ENCODE data around the gene SYF2. TPM values are rescaled to one million over a fixed set of nuclear protein-coding genes. Genes with fewer than 3 reads are reported as not detected.

The SYF2 gene
- total and polyA plus RNA-seq, 7 experiments from 2014 or later, result 44.4 to 83.3 (median 71.6) TPM

GRCh38 chr1:25216123-25216522 lies 16.2 kb downstream of the SYF2 start:
- no peaks in the 10 kb centered on the region for H3K9me3 Mint-ChIP-seq
- peak overlapping the region in 2 of 9 donors; percentile 1 to 30 for H3K27ac Mint-ChIP-seq
- intact Hi-C loops (cut with micrococcal nuclease), result no loop called here
- H3K4me3 Mint-ChIP-seq, result no peak overlapping the region
- Histone ChIP-seq H3K4me1 (ENCODE audit: control insufficient read depth in 2 of 2, insufficient read depth in 2 of 2, low read length in 2 of 2) (no peaks in the 10 kb centered on the region), H3K27ac (ENCODE audit: low read depth, low read length) (no peak overlapping the region), H3K9me3 (ENCODE audit: control insufficient read depth in 2 of 3, low read length in 3 of 3) (no peaks in the 10 kb centered on the region), H3K36me3 (ENCODE audit: control insufficient read depth in 2 of 3, insufficient read depth in 3 of 3, low read length in 3 of 3) (peaks cover 0 to 15% (median 6%) of the 10 kb centered on the region in 3 experiments), H3K27me3 (ENCODE audit: control insufficient read depth in 2 of 2, insufficient read depth in 2 of 2, low read length in 2 of 2) (no peaks in the 10 kb centered on the region), H3K4me3 (ENCODE audit: low read length) (no peak overlapping the region)
- ChIA-PET CTCF (no interaction called here), POLR2A (interaction anchor here (0.5 kb wide), 1 partner anchor 1444 kb away, joined by 3 read pairs; no protein-coding TSS in a partner anchor)
- H3K4me1 Mint-ChIP-seq, result peaks cover 0 to 11% (median 6%) of the 10 kb centered on the region in 7 donors
- H3K36me3 Mint-ChIP-seq, result peaks cover 0 to 11% (median 2%) of the 10 kb centered on the region in 5 donors
- DNase-seq, result no peak
- H3K27me3 Mint-ChIP-seq, result peaks cover 0 to 7% (median 2%) of the 10 kb centered on the region in 5 donors
- ATAC-seq, result no peak

DNA sequence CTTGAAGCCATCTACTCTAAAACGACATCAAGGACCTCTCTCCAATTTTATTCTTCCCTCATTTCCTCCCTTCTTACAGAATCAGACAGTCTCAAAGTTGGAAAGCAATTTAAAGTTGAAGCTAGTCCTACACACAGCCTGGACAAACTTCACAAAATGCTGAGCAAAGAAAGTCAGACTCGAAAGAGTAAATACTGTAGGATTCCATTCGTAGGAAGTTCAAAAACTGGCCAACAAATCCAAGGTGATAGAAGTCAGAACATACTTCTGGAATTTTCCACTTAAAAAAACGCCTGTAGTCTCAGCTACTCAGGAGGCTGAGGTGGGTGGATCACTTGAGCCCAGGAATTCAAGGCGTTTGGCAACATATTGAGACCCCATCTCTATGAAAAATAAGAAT lies 19.6 kb downstream of the SYF2 start:
- DNase-seq (no peak), ATAC-seq (no peak)
- Histone ChIP-seq H3K4me1 (ENCODE audit: control insufficient read depth in 2 of 2, insufficient read depth in 2 of 2, low read length in 2 of 2) (no peaks in the 10 kb centered on the region), H3K27ac (ENCODE audit: low read depth, low read length) (no peak overlapping the region), H3K36me3 (ENCODE audit: control insufficient read depth in 2 of 3, insufficient read depth in 3 of 3, low read length in 3 of 3) (no peaks in the 10 kb centered on the region), H3K4me3 (ENCODE audit: low read length) (no peak overlapping the region), H3K9me3 (ENCODE audit: control insufficient read depth in 2 of 3, low read length in 3 of 3) (no peaks in the 10 kb centered on the region), H3K27me3 (ENCODE audit: control insufficient read depth in 2 of 2, insufficient read depth in 2 of 2, low read length in 2 of 2) (no peaks in the 10 kb centered on the region)
- Mint-ChIP-seq H3K27me3 (peaks cover 0 to 21% (median 7%) of the 10 kb centered on the region in 5 donors), H3K4me3 (no peak overlapping the region), H3K4me1 (peaks cover 0 to 7% (median 6%) of the 10 kb centered on the region in 7 donors), H3K9me3 (no peaks in the 10 kb centered on the region), H3K27ac (no peak overlapping the region), H3K36me3 (peaks cover 0 to 3% (median 0%) of the 10 kb centered on the region in 5 donors)
- POLR2A ChIA-PET, result no interaction called here
- CTCF ChIA-PET, result no interaction called here
- intact Hi-C loops (cut with micrococcal nuclease), result no loop called here

DNA sequence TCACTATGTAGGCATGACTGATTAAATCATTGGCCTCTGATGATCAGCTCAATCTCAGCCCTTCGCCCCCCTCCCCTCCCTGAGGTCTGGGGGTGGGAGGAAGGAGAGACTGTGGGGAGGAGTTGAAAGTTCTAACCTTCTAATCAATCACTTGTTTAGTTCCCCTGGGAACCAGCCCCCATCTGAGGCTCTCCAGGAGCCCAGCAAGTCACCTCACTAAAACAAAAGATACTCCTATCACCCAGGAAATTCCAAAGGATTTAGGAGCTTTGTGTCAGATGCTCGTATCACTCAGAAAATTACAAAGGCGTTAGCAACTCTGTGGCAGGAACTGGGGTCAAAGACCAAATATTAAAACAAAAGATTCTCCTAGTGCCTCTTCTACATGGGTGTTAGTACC lies 21.6 kb downstream of the SYF2 start:
- no peak overlapping the region for H3K4me3 Mint-ChIP-seq
- H3K27ac Mint-ChIP-seq, result no peak overlapping the region
- ChIA-PET CTCF (no interaction called here), POLR2A (interaction anchor here (0.9 kb wide), 1 partner anchor 29 kb away, joined by 6 read pairs; no protein-coding TSS in a partner anchor)
- Histone ChIP-seq H3K4me3 (ENCODE audit: low read length) (no peak overlapping the region), H3K4me1 (ENCODE audit: control insufficient read depth in 2 of 2, insufficient read depth in 2 of 2, low read length in 2 of 2) (no peaks in the 10 kb centered on the region), H3K27ac (ENCODE audit: low read depth, low read length) (no peak overlapping the region), H3K36me3 (ENCODE audit: control insufficient read depth in 2 of 3, insufficient read depth in 3 of 3, low read length in 3 of 3) (no peaks in the 10 kb centered on the region), H3K9me3 (ENCODE audit: control insufficient read depth in 2 of 3, low read length in 3 of 3) (no peaks in the 10 kb centered on the region), H3K27me3 (ENCODE audit: control insufficient read depth in 2 of 2, insufficient read depth in 2 of 2, low read length in 2 of 2) (no peaks in the 10 kb centered on the region)
- ATAC-seq (no peak), DNase-seq (no peak)
- peaks cover 0 to 29% (median 7%) of the 10 kb centered on the region in 5 donors for H3K27me3 Mint-ChIP-seq
- no peaks in the 10 kb centered on the region for H3K9me3 Mint-ChIP-seq
- no peaks in the 10 kb centered on the region for H3K36me3 Mint-ChIP-seq
- intact Hi-C loops (cut with micrococcal nuclease), result no loop called here
- H3K4me1 Mint-ChIP-seq, result peaks cover 0 to under 1% (median 0%) of the 10 kb centered on the region in 7 donors

DNA sequence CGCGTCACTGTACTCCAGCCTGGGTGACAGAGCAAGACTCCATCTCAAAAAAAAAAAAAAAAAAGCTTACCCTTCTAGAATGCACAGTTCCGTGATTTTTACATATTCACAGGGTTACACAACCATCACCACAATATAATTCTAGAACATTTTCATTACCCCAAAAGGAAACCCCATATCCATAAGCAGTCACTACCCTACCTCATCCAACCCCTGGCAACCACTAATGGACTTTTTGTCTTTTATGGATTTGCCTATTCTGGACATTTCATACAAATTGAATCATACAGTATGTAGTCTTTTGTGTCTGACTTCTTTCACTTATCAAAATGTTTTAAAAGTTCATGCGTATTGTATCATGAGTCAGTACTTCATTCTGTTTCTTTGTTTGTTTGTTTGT lies 22.8 kb downstream of the SYF2 start:
- Histone ChIP-seq H3K27me3 (ENCODE audit: control insufficient read depth in 2 of 2, insufficient read depth in 2 of 2, low read length in 2 of 2) (no peaks in the 10 kb centered on the region), H3K4me3 (ENCODE audit: low read length) (no peak overlapping the region), H3K9me3 (ENCODE audit: control insufficient read depth in 2 of 3, low read length in 3 of 3) (no peaks in the 10 kb centered on the region), H3K36me3 (ENCODE audit: control insufficient read depth in 2 of 3, insufficient read depth in 3 of 3, low read length in 3 of 3) (no peaks in the 10 kb centered on the region), H3K27ac (ENCODE audit: low read depth, low read length) (no peak overlapping the region), H3K4me1 (ENCODE audit: control insufficient read depth in 2 of 2, insufficient read depth in 2 of 2, low read length in 2 of 2) (no peaks in the 10 kb centered on the region)
- DNase-seq, result no peak
- Mint-ChIP-seq H3K36me3 (no peaks in the 10 kb centered on the region), H3K9me3 (no peaks in the 10 kb centered on the region), H3K4me1 (no peaks in the 10 kb centered on the region), H3K27me3 (peaks cover 0 to 38% (median 7%) of the 10 kb centered on the region in 5 donors), H3K4me3 (no peak overlapping the region), H3K27ac (no peak overlapping the region)
- intact Hi-C loops (cut with micrococcal nuclease), result loop anchor here (10.0 kb wide), 2 partner anchors 105 to 285 kb away; no protein-coding TSS in a partner anchor
- POLR2A ChIA-PET, result interaction anchor here (1.3 kb wide), 1 partner anchor 11 kb away, joined by 4 read pairs; no protein-coding TSS in a partner anchor
- no peak for ATAC-seq
- CTCF ChIA-PET, result no interaction called here

DNA sequence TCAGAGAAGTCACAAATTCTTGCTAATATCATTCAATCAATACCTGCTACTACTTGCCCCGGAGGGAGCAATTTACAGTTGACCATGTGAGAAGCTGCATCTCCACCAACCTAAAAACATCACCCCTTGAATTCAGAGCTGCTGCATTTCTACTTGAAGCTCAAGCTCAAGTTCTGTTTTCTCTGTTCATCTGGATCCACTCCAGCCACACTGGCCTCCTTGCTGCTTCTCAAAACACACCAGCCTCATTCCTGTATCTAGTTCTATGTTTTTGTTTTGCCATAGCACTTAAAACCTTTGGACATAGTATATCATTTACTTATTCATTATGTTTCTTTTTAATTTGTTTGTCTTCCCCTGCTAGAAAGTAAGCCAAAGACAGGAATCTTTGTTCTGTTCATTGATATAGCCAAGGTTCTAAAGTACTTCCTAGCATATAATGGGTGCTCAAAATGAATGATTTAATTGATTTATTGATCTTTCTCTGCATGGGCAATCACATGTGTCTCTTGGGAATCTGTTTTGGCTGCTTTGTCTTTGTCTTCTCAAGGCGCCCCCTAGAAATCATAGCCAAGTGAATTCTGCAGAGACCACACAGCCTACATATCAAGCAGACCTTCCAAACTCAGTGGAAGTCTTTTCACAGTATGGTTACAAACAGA lies 23.6 kb downstream of the SYF2 start:
- no peak for DNase-seq
- intact Hi-C loops (cut with micrococcal nuclease), result loop anchor here (10.0 kb wide), 2 partner anchors 104 to 284 kb away; no protein-coding TSS in a partner anchor
- H3K36me3 ChIP-seq (ENCODE audit: control insufficient read depth in 2 of 3, insufficient read depth in 3 of 3, low read length in 3 of 3), result no peaks in the 10 kb centered on the region
- Mint-ChIP-seq H3K9me3 (no peaks in the 10 kb centered on the region), H3K36me3 (no peaks in the 10 kb centered on the region), H3K4me3 (no peak overlapping the region), H3K4me1 (no peaks in the 10 kb centered on the region), H3K27me3 (peaks cover 0 to 38% (median 7%) of the 10 kb centered on the region in 5 donors), H3K27ac (no peak overlapping the region)
- no peak overlapping the region for H3K4me3 ChIP-seq (ENCODE audit: low read length)
- ChIA-PET POLR2A (interaction anchor here (1.3 kb wide), 1 partner anchor 10 kb away, joined by 4 read pairs; no protein-coding TSS in a partner anchor), CTCF (interaction anchor here (0.7 kb wide), 1 partner anchor 1413 kb away, joined by 3 read pairs; no protein-coding TSS in a partner anchor)
- H3K9me3 ChIP-seq (ENCODE audit: control insufficient read depth in 2 of 3, low read length in 3 of 3), result no peaks in the 10 kb centered on the region
- H3K27ac ChIP-seq (ENCODE audit: low read depth, low read length), result no peak overlapping the region
- ATAC-seq, result no peak
- H3K4me1 ChIP-seq (ENCODE audit: control insufficient read depth in 2 of 2, insufficient read depth in 2 of 2, low read length in 2 of 2), result no peaks in the 10 kb centered on the region
- no peaks in the 10 kb centered on the region for H3K27me3 ChIP-seq (ENCODE audit: control insufficient read depth in 2 of 2, insufficient read depth in 2 of 2, low read length in 2 of 2)

DNA sequence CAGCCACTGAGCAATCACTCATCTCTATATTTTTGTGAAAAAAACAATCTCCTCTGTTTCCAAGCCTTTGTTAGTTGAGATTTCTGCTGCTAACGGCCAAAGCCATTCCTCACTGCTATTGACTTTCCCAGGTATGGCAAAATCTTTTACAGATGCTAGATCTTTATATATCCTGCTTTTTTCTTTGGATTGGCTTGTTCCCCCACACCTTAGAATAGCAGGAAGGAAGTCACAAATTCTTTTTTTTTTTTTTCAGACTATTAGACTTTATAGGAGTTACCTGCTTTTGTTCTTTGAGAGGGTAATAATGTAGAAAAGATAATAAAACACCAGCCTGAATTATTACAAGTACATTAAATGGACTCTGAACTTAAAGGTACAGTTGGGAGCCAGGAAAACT lies 24.2 kb downstream of the SYF2 start:
- H3K36me3 ChIP-seq (ENCODE audit: control insufficient read depth in 2 of 3, insufficient read depth in 3 of 3, low read length in 3 of 3), result no peaks in the 10 kb centered on the region
- no peak overlapping the region for H3K27ac ChIP-seq (ENCODE audit: low read depth, low read length)
- H3K9me3 ChIP-seq (ENCODE audit: control insufficient read depth in 2 of 3, low read length in 3 of 3), result no peaks in the 10 kb centered on the region
- no peak overlapping the region for H3K27ac Mint-ChIP-seq
- no peaks in the 10 kb centered on the region for H3K4me1 ChIP-seq (ENCODE audit: control insufficient read depth in 2 of 2, insufficient read depth in 2 of 2, low read length in 2 of 2)
- H3K4me3 Mint-ChIP-seq, result no peak overlapping the region
- no peaks in the 10 kb centered on the region for H3K4me1 Mint-ChIP-seq
- DNase-seq (no peak), ATAC-seq (no peak)
- no peaks in the 10 kb centered on the region for H3K9me3 Mint-ChIP-seq
- peaks cover 0 to 38% (median 7%) of the 10 kb centered on the region in 5 donors for H3K27me3 Mint-ChIP-seq
- H3K27me3 ChIP-seq (ENCODE audit: control insufficient read depth in 2 of 2, insufficient read depth in 2 of 2, low read length in 2 of 2), result no peaks in the 10 kb centered on the region
- intact Hi-C loops (cut with micrococcal nuclease), result loop anchor here (10.0 kb wide), 2 partner anchors 103 to 283 kb away; no protein-coding TSS in a partner anchor
- no peak overlapping the region for H3K4me3 ChIP-seq (ENCODE audit: low read length)
- ChIA-PET CTCF (interaction anchor here (0.7 kb wide), 1 partner anchor 1414 kb away, joined by 3 read pairs; no protein-coding TSS in a partner anchor), POLR2A (no interaction called here)
- H3K36me3 Mint-ChIP-seq, result no peaks in the 10 kb centered on the region
